ENCODE data around the gene C1orf167. TPM values are rescaled to one million over a fixed set of nuclear protein-coding genes. Genes with fewer than 3 reads are reported as not detected.

C1orf167 gene
- total RNA-seq, 1 donor from 2014 or later, result 0.84 TPM

- ATAC-seq, result no peak
Observed at GRCh38 chr1:11738096-11738495, 23.9 kb upstream of the C1orf167 start.

DNA sequence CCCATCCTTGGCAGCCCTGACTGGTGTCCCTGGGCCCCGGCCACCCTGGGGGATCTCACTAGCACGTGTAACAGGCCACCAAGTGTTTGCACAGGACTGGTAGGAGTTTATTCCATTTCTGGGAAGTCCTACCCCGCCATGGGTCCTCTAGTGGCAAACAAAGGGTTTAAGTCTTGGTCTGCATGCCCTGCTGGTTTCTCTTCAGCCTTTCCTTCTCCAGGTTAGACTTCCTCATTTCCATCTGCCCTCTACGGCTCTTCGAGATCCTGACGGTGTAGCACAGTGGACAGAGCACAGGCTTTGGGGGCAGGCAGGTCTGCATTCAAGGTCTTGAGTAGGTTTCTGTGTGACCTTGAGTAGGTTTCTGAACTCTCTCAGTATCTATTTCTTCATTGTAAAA lies 23.2 kb upstream of the C1orf167 start:
- no peak for ATAC-seq

- ATAC-seq, result no peak
Observed at GRCh38 chr1:11740258-11741192, 21.5 kb upstream of the C1orf167 start.

DNA sequence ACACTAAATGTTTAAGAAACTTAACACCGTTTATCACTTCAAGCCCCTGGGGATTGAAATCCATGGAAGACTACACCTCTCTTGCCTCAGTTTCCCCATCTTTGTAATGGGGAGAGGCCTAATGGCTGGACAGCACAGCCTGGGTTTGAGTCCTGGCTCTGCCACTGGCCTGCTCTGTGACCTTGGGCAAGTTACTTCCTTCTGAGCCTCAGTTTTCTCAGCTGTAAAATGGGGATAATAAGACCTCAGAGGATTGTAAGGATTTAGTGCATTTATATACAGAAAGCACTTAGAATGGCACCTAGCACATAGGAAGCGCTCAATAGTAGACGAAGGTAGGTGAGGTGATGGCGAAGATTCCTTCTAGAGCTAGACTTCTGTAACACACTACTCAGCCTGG lies 20.5 kb upstream of the C1orf167 start:
- ATAC-seq, result no peak

DNA sequence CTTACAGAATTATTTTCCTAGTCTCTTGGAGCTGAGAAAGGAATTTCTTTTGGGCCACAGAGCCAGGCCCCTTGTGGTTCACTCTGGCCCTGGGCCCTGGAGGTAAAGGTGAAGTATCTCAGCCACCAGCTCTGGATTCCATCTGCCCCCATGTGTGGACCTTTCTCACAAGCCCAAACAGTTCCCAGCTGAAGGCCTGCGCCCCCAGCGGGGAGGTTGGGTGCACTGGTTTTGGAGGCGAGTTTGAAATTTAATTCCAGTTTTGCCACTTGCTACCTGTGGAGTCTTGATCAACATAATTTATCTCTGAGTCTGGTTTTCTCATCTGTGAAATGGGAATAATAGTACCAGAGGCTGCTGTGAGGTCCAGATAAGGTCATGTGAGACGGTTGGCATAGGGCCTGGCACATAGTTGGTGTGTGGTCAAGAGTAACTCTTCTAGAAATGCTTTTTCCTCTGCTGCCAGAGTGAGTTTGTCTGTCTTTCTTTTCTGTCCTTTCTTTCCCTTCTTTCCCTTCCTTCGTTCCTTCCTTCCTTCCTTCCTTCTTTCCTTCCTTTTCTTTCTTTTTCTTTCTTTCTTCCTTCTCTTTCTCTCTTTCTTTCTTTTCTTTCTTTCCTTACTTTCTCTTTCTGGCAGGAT lies 20.0 kb upstream of the C1orf167 start:
- no peak for ATAC-seq

GRCh38 chr1:11744287-11744686 lies 17.7 kb upstream of the C1orf167 start:
- no peak for ATAC-seq

DNA sequence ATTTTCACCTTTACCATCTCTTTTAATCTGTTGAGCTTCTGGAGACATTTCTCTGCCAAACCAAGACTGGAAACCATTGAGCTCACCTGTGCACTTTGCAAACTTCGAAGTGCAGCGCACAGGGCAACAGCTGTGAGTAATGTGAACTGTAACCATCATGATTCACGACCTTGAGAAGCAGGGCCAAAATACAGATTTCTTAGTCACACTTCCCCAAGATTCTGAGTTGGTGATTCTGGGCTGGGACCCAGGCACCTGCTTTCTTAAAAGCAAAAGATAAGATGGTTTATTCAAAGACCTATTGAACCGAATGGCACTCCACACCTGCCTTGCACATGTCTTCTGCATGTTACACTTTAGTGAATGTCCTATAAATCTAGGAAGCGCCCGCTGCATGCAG lies 15.9 kb upstream of the C1orf167 start:
- peak; percentile 24 for ATAC-seq

DNA sequence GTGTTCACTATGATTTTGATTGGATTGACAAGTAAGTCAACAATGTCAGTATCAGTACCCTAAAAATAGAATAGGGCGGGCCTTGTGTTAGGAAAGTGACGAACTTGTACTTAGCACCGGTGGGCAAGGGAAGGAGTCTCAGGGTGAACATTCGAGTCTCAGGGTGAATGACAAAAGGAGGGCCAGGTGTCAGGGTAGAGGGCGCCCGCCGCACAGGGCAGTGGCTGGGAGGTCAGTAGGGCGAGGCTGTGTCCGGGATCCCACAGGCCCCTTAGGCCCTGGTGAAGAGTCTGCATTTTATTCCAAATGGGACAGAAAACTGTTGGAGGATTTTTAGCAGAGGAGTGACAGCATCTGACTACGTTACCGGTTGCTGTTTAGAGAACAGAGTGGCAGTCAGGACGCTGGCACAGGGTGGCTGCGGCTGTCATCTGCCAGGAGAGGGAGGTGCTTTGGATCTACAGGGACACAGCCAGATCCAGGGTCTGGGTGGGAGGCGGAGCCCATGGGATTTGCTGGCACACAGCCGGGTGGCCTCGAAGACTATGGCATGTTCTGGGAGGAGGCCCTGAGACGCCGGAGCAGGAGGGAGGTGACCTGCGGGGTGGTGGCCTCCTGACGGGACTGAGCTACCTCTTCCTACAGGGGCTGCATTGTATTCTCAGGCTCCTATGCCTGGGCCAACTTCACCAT lies 15.1 kb upstream of the C1orf167 start:
- no peak for ATAC-seq

DNA sequence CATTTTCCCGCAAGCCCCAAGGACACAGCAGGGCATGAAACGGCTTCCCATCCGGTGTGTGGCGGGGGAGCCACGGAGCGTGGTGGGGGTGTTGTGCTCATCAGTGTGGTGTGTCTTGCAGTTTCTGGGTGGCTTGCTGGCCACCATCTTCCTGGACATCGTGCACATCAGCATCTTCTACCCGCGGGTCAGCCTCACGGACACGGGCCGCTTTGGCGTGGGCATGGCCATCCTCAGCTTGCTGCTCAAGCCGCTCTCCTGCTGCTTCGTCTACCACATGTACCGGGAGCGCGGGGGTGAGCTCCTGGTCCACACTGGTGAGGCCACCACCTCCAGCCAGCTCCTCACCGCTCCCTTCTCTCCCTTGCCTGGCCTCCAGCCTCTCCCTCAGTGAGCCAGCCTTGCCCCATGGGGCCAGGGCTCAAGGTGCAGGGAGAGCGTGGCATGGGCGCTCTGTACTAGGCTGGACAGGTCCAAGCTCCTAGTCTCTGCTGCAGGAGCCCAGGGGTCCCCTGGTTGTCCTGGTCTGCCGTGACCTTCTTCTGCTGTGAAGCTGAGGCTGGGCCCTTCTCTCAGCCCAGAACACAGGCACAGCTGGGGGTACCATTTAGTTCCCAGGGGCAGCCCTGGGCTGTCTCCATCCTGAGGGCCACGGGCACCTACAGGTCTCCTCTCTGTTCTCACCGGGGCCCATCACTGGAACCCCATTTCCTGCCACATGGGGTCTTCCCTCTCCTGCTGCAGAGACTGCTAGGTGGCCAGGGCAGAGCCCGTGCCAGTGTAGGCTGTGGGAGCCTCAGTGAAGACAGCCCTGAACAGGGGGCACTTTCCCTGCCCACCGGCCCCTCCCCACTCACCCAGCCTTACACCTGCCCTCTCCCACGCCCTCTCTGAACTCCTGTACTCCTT lies 13.4 kb upstream of the C1orf167 start:
- no peak for ATAC-seq

GRCh38 chr1:11749203-11749689 lies 12.7 kb upstream of the C1orf167 start:
- peak; percentile 29 for ATAC-seq

DNA sequence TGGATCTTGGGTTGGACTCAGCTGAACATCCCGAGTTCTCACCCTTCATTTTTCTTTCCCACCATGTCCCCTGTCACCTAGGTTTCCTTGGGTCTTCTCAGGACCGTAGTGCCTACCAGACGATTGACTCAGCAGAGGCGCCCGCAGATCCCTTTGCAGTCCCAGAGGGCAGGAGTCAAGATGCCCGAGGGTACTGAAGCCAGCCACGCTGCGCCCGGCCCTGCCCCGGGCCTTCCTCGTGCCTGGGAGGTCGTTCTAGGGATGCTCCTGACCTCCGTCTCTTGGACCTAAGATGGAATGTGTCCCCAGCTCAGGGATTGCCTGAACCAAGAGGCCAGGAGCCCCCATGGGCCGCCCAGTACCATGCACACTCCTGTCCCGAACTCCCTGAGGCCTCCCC lies 12.0 kb upstream of the C1orf167 start:
- ATAC-seq, result no peak

GRCh38 chr1:11751087-11751486 lies 10.9 kb upstream of the C1orf167 start:
- no peak for ATAC-seq

GRCh38 chr1:11752359-11753088 lies 9.5 kb upstream of the C1orf167 start:
- peak; percentile 3 for ATAC-seq

- ATAC-seq, result no peak
Observed at GRCh38 chr1:11753555-11754208, 8.3 kb upstream of the C1orf167 start.

DNA sequence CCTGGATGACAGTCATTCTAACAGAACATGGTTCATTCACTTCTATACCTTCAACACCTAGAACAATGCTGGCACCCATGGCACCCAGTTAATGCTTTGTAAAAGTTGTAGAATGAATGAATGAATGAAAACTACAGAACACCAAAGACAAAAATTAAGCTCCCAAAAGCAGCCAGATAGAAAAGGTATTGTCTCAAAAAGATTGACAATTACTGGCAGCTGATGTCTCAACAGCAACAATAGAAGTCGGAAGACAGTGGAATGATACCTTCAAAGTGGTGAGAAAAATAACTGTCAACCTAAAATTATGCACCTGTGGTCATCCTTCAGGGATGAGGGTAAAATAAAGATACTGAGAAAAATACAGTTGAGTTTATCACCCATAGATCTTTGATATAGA lies 4.9 kb upstream of the C1orf167 start:
- ATAC-seq, result no peak

DNA sequence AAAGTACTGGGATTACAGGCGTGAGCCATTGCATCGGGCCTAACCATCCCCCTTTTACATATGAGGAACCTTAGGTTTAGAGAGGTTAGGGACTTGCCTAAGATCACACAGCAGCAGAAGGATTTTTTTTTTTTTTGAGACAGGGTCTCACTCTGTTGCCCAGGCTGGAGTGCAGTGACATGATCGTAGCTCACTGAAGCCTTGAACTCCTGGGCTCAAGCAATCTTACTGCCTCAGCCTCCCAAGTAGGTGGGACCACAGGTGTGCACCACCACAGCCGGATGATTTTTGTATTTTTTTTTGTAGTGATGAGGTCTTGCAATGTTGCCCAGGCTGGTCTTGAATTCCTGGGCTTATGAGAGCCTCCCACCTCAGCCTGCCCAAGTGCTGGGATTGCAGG lies 2.2 kb upstream of the C1orf167 start:
- no peak for ATAC-seq

GRCh38 chr1:11761285-11761684 lies 708 bp upstream of the C1orf167 start:
- no peak for ATAC-seq

- ATAC-seq, result no peak
Observed at GRCh38 chr1:11764115-11764514, 2.1 kb downstream of the C1orf167 start.

- ATAC-seq, result no peak
Observed at GRCh38 chr1:11764519-11764918, 2.5 kb downstream of the C1orf167 start.

- ATAC-seq, result peak; percentile 14
Observed at GRCh38 chr1:11765661-11766428, 3.9 kb downstream of the C1orf167 start.
